ENCODE measurements around the gene PRKN. TPM values are rescaled to one million over a fixed set of nuclear protein-coding genes. Genes with fewer than 3 reads are reported as not detected.

Gene PRKN
- total and polyA plus RNA-seq, 9 of the 15 experiments (the other 6 are each of a cell fraction or from before 2014, with no cell fraction given), result 0.03 to 0.96 (median 0.15) TPM; not detected in 2

- TF ChIP-seq E2F1 (CRISPR knock-in tag; IDR thresholded peaks at IDR 0.05) (no peak), RBM15 (IDR thresholded peaks at IDR 0.05; ENCODE audit: insufficient read depth, low read length) (no peak), E2F6 (IDR thresholded peaks at IDR 0.05; ENCODE audit: borderline replicate concordance in 1 of 2, extremely low read depth in 1 of 2, insufficient read depth in 1 of 2, insufficient read length in 1 of 2, low read depth in 1 of 2, low read length in 1 of 2, poor library complexity in 1 of 2, severe bottlenecking in 1 of 2) (no peak), CREBBP (IDR thresholded peaks at IDR 0.05; ENCODE audit: low read depth, low read length) (no peak)
- TF ChIP-seq, protein P1, sequence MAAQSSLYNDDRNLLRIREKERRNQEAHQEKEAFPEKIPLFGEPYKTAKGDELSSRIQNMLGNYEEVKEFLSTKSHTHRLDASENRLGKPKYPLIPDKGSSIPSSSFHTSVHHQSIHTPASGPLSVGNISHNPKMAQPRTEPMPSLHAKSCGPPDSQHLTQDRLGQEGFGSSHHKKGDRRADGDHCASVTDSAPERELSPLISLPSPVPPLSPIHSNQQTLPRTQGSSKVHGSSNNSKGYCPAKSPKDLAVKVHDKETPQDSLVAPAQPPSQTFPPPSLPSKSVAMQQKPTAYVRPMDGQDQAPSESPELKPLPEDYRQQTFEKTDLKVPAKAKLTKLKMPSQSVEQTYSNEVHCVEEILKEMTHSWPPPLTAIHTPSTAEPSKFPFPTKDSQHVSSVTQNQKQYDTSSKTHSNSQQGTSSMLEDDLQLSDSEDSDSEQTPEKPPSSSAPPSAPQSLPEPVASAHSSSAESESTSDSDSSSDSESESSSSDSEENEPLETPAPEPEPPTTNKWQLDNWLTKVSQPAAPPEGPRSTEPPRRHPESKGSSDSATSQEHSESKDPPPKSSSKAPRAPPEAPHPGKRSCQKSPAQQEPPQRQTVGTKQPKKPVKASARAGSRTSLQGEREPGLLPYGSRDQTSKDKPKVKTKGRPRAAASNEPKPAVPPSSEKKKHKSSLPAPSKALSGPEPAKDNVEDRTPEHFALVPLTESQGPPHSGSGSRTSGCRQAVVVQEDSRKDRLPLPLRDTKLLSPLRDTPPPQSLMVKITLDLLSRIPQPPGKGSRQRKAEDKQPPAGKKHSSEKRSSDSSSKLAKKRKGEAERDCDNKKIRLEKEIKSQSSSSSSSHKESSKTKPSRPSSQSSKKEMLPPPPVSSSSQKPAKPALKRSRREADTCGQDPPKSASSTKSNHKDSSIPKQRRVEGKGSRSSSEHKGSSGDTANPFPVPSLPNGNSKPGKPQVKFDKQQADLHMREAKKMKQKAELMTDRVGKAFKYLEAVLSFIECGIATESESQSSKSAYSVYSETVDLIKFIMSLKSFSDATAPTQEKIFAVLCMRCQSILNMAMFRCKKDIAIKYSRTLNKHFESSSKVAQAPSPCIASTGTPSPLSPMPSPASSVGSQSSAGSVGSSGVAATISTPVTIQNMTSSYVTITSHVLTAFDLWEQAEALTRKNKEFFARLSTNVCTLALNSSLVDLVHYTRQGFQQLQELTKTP (IDR thresholded peaks at IDR 0.05; ENCODE audit: low read depth in 1 of 2, partially characterized antibody in 2 of 2), result no peak
- TF ChIP-seq, protein P2, sequence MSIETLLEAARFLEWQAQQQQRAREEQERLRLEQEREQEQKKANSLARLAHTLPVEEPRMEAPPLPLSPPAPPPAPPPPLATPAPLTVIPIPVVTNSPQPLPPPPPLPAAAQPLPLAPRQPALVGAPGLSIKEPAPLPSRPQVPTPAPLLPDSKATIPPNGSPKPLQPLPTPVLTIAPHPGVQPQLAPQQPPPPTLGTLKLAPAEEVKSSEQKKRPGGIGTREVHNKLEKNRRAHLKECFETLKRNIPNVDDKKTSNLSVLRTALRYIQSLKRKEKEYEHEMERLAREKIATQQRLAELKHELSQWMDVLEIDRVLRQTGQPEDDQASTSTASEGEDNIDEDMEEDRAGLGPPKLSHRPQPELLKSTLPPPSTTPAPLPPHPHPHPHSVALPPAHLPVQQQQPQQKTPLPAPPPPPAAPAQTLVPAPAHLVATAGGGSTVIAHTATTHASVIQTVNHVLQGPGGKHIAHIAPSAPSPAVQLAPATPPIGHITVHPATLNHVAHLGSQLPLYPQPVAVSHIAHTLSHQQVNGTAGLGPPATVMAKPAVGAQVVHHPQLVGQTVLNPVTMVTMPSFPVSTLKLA (conservative IDR thresholded peaks at IDR 0.05), result no peak
Measured at GRCh38 chr6:162289972-162290371, 437.6 kb downstream of the PRKN start (continued).
